HCT116 (cell line): ENCODE measurements around the gene TMEM254. TPM values are rescaled to one million over a fixed set of nuclear protein-coding genes. Genes with fewer than 3 reads are reported as not detected.

ENCODE experiments used
- ATAC-seq: fragments of 200-7000 bp; cut with Tn5 transposase; 2 replicates; pipeline ENCODE4 v1.9.1; 2020; ENCODE audit warnings: mild to moderate bottlenecking, moderate library complexity
- BruUV-seq: library from RNA; stranded (reverse); fragments of 400-500 nt; replicated peaks from 2 replicates; lab custom pipeline; 2021; lab: Mats Ljungman, UMichigan
- CTCF ChIA-PET: fragments of 300-600 bp; sonication (Branson Sonifier 250); formaldehyde crosslinking; loops from one replicate; lab custom pipeline; 2021; ENCODE audit warnings: antibody characterized with exemption; lab: Charles Lee
- POLR2A ChIA-PET: fragments of 300-600, 350-600 bp; sonication (Branson Sonifier 250); formaldehyde crosslinking; loops from one replicate; lab custom pipeline; 2021; ENCODE audit warnings: antibody characterized with exemption; lab: Charles Lee
- RAD21 ChIA-PET, 2 experiments: fragments of 300-600 bp; sonication (Branson Sonifier 250); formaldehyde crosslinking; loops; one replicate each; lab custom pipeline; 2023; ENCODE audit warnings: low total read pairs in 2 of 2; ENCODE audit not compliant: uncharacterized antibody in 2 of 2, unreplicated experiment in 2 of 2, low non-redundant PET in 1 of 2; lab: Charles Lee
- DNase-seq: peaks from one replicate; pipeline ENCODE4 v3.0.0-alpha.2; 2010; ENCODE audit warnings: low read depth, low spot score
- H2AFZ ChIP-seq: fragments of 200-600 bp; shearing (Covaris generic), sonication (generic); 2 replicates; pipeline ENCODE4 v1.6.1; 2017; ENCODE audit warnings: low read depth, mixed run types, mixed read lengths, antibody characterized with exemption, low read length; ENCODE audit not compliant: poor library complexity, severe bottlenecking
- H3K27ac ChIP-seq: 2 replicates; pipeline ENCODE4 v1.5.1; 2012; ENCODE audit warnings: low read depth, low read length
- H3K27me3 ChIP-seq: fragments of 200-600 bp; sonication (generic); 2 replicates; pipeline ENCODE4 v1.6.1; 2016; ENCODE audit warnings: mixed run types, low read length, mixed read lengths; ENCODE audit not compliant: insufficient read depth
- H3K36me3 ChIP-seq, 2 experiments: fragments of 200-500 bp in 1 of 2; fragments of 200-600 bp in 1 of 2; sonication (Bioruptor generic) in 1 of 2; sonication (generic) in 1 of 2; 2 replicates each; pipeline versions ENCODE4 v1.5.1 to v1.6.1; 2014 to 2016; ENCODE audit warnings: low read length in 2 of 2, inconsistent platforms in 1 of 2, mixed read lengths in 1 of 2, mixed run types in 1 of 2; ENCODE audit not compliant: insufficient read depth in 2 of 2, control insufficient read depth in 1 of 2
- H3K4me1 ChIP-seq, 2 experiments: fragments of 200-600 bp in 1 of 2; sonication (generic) in 1 of 2; 2 replicates each; pipeline versions ENCODE4 v1.5.1 to v1.6.1; 2012 to 2017; ENCODE audit warnings: low read length in 2 of 2, inconsistent platforms in 1 of 2, mild to moderate bottlenecking in 1 of 2, mixed read lengths in 1 of 2, mixed run types in 1 of 2, moderate library complexity in 1 of 2; ENCODE audit not compliant: insufficient read depth in 2 of 2, control insufficient read depth in 1 of 2
- H3K4me2 ChIP-seq: fragments of 200-600 bp; sonication (generic); 2 replicates; pipeline ENCODE4 v1.6.1; 2017; ENCODE audit warnings: mixed run types, low read length, mixed read lengths
- H3K4me3 ChIP-seq, 2 experiments: fragments of 200-600 bp in 1 of 2; sonication (generic) in 1 of 2; replicated peaks in 1 of 2; 2 replicates each; pipeline ENCODE4 v1.5.1; 2011 to 2016; ENCODE audit warnings: low read length in 2 of 2, control low read depth in 1 of 2, low read depth in 1 of 2, mild to moderate bottlenecking in 1 of 2, mixed read lengths in 1 of 2, mixed run types in 1 of 2
- H3K79me2 ChIP-seq: fragments of 200-600 bp; sonication (generic); 2 replicates; pipeline ENCODE4 v1.6.1; 2017; ENCODE audit warnings: mild to moderate bottlenecking, mixed run types, low read length, moderate library complexity, mixed read lengths; ENCODE audit not compliant: insufficient read depth
- H3K9ac ChIP-seq: fragments of 200-600 bp; sonication (generic); 2 replicates; pipeline ENCODE4 v1.6.1; 2016; ENCODE audit warnings: low read length, mixed read lengths
- H3K9me2 ChIP-seq: fragments of 200-600 bp; sonication (generic), shearing (Covaris generic); 2 replicates; pipeline ENCODE4 v1.6.1; 2017; ENCODE audit warnings: mixed run types, mild to moderate bottlenecking, moderate library complexity; ENCODE audit not compliant: insufficient read depth
- H3K9me3 ChIP-seq, 2 experiments: fragments of 200-500 bp in 1 of 2; fragments of 200-600 bp in 1 of 2; sonication (Bioruptor generic) in 1 of 2; sonication (generic) in 1 of 2; 2 replicates each; pipeline ENCODE4 v1.6.1; 2014 to 2017; ENCODE audit warnings: low read length in 2 of 2, mixed read lengths in 2 of 2, inconsistent platforms in 1 of 2, low read depth in 1 of 2, mild to moderate bottlenecking in 1 of 2, mixed run types in 1 of 2, moderate library complexity in 1 of 2; ENCODE audit not compliant: control insufficient read depth in 1 of 2, insufficient read depth in 1 of 2
- H4K20me1 ChIP-seq: fragments of 200-600 bp; sonication (generic), shearing (Covaris generic); 2 replicates; pipeline ENCODE4 v1.6.1; 2017; ENCODE audit warnings: mixed run types, mild to moderate bottlenecking, moderate library complexity; ENCODE audit not compliant: insufficient read depth
- EGR1 ChIP-seq: IDR thresholded peaks from 2 replicates; pipeline ENCODE4 v1.6.1; 2012; ENCODE audit warnings: low read depth
- ELF1 ChIP-seq: IDR thresholded peaks from 2 replicates; pipeline ENCODE4 v1.6.1; 2012; ENCODE audit warnings: low read depth, borderline replicate concordance
- EZH2 ChIP-seq: fragments of 200-600 bp; sonication (generic); IDR thresholded peaks from 2 replicates; pipeline ENCODE4 v1.6.1; 2017; ENCODE audit warnings: antibody characterized with exemption, mixed run types
- EZH2phosphoT487 ChIP-seq: fragments of 200-600 bp; IDR thresholded peaks from 2 replicates; pipeline ENCODE4 v1.6.1; 2018; ENCODE audit warnings: antibody characterized with exemption, borderline replicate concordance
- FOSL1 ChIP-seq: IDR thresholded peaks from 2 replicates; pipeline ENCODE4 v1.6.1; 2012; ENCODE audit warnings: low read depth
- JUND ChIP-seq: IDR thresholded peaks from 2 replicates; pipeline ENCODE4 v1.6.1; 2012
- MAX ChIP-seq: IDR thresholded peaks from 2 replicates; pipeline ENCODE4 v1.6.1; 2012
- POLR2A ChIP-seq: IDR thresholded peaks from 2 replicates; pipeline ENCODE4 v1.7.0; 2011; ENCODE audit warnings: borderline replicate concordance; ENCODE audit not compliant: insufficient read depth, insufficient read length; ENCODE audit errors: extremely low read depth
- RAD21 ChIP-seq: IDR thresholded peaks from 2 replicates; pipeline ENCODE4 v1.6.1; 2012; ENCODE audit warnings: low read depth, mild to moderate bottlenecking
- SIN3A ChIP-seq: IDR thresholded peaks from 2 replicates; pipeline ENCODE4 v1.6.1; 2012; ENCODE audit warnings: low read depth
- SP1 ChIP-seq: IDR thresholded peaks from 2 replicates; pipeline ENCODE4 v1.6.1; 2012; ENCODE audit warnings: low read depth
- SRF ChIP-seq: IDR thresholded peaks from 2 replicates; pipeline ENCODE4 v1.6.1; 2012; ENCODE audit warnings: low read depth
- TCF7L2 ChIP-seq: IDR thresholded peaks from 2 replicates; pipeline ENCODE4 v1.7.0; 2011; ENCODE audit warnings: borderline replicate concordance, inconsistent platforms; ENCODE audit not compliant: insufficient read depth, insufficient read length; ENCODE audit errors: extremely low read depth
- YY1 ChIP-seq: IDR thresholded peaks from 2 replicates; pipeline ENCODE4 v1.6.1; 2011; ENCODE audit warnings: low read length, low read depth, moderate library complexity, mild to moderate bottlenecking; ENCODE audit not compliant: insufficient replicate concordance; ENCODE audit errors: extremely low read depth
- ZBTB33 ChIP-seq: IDR thresholded peaks from 2 replicates; pipeline ENCODE4 v1.6.1; 2011; ENCODE audit warnings: mild to moderate bottlenecking, low read length, moderate library complexity; ENCODE audit not compliant: insufficient replicate concordance; ENCODE audit errors: extremely low read depth
- ZFX ChIP-seq: fragments of 450-650 bp; IDR thresholded peaks from 2 replicates; pipeline ENCODE4 v1.6.1; 2017
- ZNF274 ChIP-seq: fragments of 200-500 bp; sonication (Bioruptor generic); IDR thresholded peaks from 2 replicates; pipeline ENCODE4 v1.6.1; 2014; ENCODE audit warnings: mild to moderate bottlenecking, low read depth, low read length, inconsistent platforms
- intact Hi-C: fragments of 100-400 bp; cut with micrococcal nuclease; formaldehyde crosslinking; loops from 2 replicates; pipeline ENCODE4 v1.10.0; 2022
- total RNA-seq: library from RNA; stranded (reverse); gene quantifications from one replicate; pipeline ENCODE4 v1.2.1, GENCODE V29; 2021; ENCODE audit not compliant: unreplicated experiment

The TMEM254 gene
- total RNA-seq, 1 experiment from 2014 or later: 12.1 TPM

GRCh38 chr10:80137031-80137862 lies 58.8 kb downstream of the TMEM254 start:
- TF ChIP-seq JUND (no peak), ZNF274 (no peak), EGR1 (no peak), ZFX (no peak), RAD21 (no peak), SRF (no peak), FOSL1 (no peak), MAX (no peak), SP1 (no peak), SIN3A (no peak), ELF1 (no peak), ZBTB33 (no peak), TCF7L2 (no peak), EZH2phosphoT487 (no peak), EZH2 (no peak), POLR2A (no peak), YY1 (no peak)
- H3K27me3 ChIP-seq: no peaks in the 10 kb centered on the region
- no peak overlapping the region for H3K9ac ChIP-seq
- no peak overlapping the region for H2AFZ ChIP-seq
- H3K9me3 ChIP-seq: no peaks in the 10 kb centered on the region
- H3K4me1 ChIP-seq: peaks cover 0 to 2% of the 10 kb centered on the region in 2 experiments; a peak in 1 of 4 replicates
- DNase-seq (no peak), ATAC-seq (no peak)
- CTCF ChIA-PET: interaction anchor here (0.7 kb wide), 1 partner anchor 75 kb away, joined by 3 read pairs; no protein-coding TSS in a partner anchor
- no peaks in the 10 kb centered on the region for H4K20me1 ChIP-seq
- no peaks in the 10 kb centered on the region for H3K36me3 ChIP-seq
- BruUV-seq: no TSS peak
- no peak overlapping the region for H3K4me2 ChIP-seq
- no peaks in the 10 kb centered on the region for H3K79me2 ChIP-seq
- H3K4me3 ChIP-seq: no peak overlapping the region
- H3K9me2 ChIP-seq: no peaks in the 10 kb centered on the region
- POLR2A ChIA-PET: no interaction called here
- no peak overlapping the region for H3K27ac ChIP-seq
- RAD21 ChIA-PET: no interaction called here
- intact Hi-C loops: no loop called here
